ENCODE results near the gene METAP1. TPM values are rescaled to one million over a fixed set of nuclear protein-coding genes. Genes with fewer than 3 reads are reported as not detected.
A peak's percentile ranks its signal among the peaks of the same experiment; 100 is the strongest.
"Not testable (repeated sequence)": the region's sequence is repeated elsewhere in the genome, so short reads cannot be mapped to it uniquely, and the experiment has no call there.

Gene METAP1
- total RNA-seq, 1 donor from 2014 or later: 24.7 TPM

DNA sequence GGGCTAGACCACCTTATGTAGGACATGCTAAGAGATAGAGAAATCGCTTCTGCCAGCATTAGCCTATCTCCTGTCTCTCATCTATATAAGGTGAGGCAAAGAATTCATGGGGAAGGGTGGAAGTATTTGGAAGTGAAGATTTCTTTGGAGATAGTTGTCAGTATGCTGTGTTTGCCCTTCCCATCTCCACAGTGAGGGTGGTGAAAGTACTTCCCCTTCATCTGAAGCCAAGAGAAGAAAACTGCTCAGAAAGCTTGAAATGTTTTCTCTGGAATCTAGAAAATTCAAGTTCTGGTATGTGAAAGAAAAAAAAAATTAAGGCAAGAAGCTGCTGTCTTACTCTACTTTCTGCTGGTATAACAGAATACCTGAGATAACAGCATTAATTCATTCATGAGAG, 105.4 kb downstream of the METAP1 start:
- DNase-seq: no peak

- no peak for DNase-seq
Observed at GRCh38 chr4:99102634-99103033, 107.1 kb downstream of the METAP1 start.

DNA sequence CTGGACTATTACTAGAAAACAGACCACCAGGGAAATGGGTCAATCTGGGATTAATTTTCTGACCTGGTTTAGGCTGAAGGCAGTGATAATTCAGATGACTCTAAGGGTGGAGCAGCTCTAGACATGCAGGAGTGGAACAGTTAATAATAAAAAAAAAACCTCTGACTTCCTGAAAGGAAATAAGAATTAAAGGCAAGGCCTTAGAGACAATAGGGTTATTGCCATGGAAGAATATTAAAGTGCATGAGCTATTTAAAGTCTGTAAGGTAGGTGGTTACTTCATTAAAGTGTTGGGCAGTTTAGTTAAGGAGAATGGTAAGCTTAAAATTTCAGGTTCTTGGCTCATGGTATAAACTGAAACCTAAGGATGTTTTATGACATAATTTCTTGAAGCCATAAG, 107.6 kb downstream of the METAP1 start:
- peak; percentile 15 for DNase-seq

DNA sequence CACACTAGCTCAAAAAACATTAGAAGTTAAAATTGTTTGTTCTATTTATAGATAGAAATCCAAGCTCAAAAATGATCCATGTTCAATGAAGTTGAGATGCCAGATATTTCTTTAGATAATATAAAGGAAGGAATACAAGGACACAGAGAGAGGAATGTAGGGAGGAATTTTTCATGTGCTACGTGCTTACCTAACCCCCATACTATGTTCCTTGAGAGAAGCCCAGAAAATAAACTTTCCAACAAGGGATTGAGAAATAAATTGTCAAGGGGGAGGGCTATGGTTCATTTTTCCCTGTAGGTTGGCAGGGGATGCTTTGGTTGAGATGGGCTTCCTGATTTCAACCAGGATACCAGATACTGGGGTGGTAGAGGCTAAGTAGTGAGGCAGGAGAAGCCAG, 108.6 kb downstream of the METAP1 start:
- DNase-seq: no peak

GRCh38 chr4:99109286-99109685, 113.8 kb downstream of the METAP1 start:
- DNase-seq: not testable (repeated sequence)

Other genes with a start within 250 kb of the METAP1 start
- gene EIF4E, start 66.6 kb upstream of the METAP1 start, total RNA-seq: 236 and 274 TPM in 2 replicates
- gene ADH5, start 93.1 kb downstream of the METAP1 start, total RNA-seq: 69.8 and 77.2 TPM in 2 replicates
- gene ADH4, start 148.6 kb downstream of the METAP1 start, total RNA-seq: not detected in 2 replicates
- gene ADH6, start 223.5 kb downstream of the METAP1 start, total RNA-seq: not detected in 2 replicates

All from dermis blood vessel endothelial cell (primary cell).